Stimulated activated naive CD4-positive, alpha-beta T cell (primary cell): ENCODE data around the gene SLIT1.

Experiments
- DNase-seq, 6 experiments: peaks; one replicate each; lab custom pipeline; 2025; lab: John Stamatoyannopoulos, UW

SLIT1 gene

DNA sequence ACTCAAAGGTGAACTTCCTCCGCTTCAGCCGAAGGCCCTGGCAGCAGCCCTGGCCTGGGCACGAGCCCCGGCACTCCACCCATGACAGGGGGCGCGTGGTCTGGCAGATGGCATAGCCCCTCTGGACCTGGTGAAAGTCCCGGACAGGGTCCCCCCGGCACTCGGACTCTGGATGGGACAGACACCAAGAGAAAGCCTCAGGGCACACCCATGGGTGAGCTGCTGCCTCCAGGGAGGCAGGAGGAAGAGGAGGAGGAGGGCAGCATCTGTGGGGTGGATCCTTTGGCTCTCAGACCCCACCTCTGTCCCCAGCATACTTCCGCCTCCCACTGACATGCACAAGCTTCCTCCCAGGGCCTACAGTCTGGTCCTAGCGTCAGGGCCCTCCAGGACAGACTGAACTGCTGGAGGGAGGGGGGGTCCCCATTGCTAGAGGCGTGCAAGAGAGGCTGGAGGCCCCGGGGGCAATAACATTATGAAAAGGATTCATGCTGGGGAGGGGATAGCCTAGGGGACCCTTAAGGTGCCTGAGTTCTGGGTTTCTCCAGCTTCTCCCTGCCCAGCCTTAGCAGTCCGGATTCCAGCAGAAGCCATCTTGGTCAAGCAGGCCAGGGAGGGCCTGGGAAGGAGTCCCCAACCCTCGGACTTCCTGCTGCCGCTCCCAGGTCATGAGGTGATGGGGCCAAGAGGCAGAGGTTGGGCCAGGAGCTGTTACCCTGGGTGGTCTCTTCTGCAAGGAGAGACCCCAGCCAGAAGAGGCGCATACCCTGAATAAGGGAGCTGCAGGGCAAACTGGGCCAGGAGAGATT, 184.4 kb downstream of the SLIT1 start:
- DNase-seq = no peak

- DNase-seq = no peak
Observed at GRCh38 chr10:97000487-97001182, 185.1 kb downstream of the SLIT1 start.

- DNase-seq = no peak
Observed at GRCh38 chr10:96999987-97000386, 185.8 kb downstream of the SLIT1 start.

DNA sequence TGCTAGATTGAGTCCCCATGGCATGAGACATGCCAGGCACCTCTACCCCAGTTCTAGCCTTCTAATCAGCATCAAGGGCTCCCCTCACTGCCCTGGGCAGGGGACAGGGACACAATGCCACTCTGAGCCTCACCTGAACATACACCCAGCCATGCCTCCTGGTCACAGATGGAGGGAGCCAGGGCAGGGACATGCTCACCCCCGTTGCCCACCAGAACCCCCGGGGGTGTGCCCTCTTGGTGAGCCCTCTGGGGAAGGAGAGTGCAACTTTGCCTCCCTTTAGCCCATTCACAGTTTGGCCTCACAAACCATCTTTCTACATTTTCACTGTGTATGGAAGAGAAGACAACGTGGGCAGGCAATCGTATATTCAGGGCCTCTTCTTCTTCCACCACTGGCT, 186.4 kb downstream of the SLIT1 start:
- no peak for DNase-seq

GRCh38 chr10:96998329-96998888, 187.3 kb downstream of the SLIT1 start:
- no peak for DNase-seq

DNA sequence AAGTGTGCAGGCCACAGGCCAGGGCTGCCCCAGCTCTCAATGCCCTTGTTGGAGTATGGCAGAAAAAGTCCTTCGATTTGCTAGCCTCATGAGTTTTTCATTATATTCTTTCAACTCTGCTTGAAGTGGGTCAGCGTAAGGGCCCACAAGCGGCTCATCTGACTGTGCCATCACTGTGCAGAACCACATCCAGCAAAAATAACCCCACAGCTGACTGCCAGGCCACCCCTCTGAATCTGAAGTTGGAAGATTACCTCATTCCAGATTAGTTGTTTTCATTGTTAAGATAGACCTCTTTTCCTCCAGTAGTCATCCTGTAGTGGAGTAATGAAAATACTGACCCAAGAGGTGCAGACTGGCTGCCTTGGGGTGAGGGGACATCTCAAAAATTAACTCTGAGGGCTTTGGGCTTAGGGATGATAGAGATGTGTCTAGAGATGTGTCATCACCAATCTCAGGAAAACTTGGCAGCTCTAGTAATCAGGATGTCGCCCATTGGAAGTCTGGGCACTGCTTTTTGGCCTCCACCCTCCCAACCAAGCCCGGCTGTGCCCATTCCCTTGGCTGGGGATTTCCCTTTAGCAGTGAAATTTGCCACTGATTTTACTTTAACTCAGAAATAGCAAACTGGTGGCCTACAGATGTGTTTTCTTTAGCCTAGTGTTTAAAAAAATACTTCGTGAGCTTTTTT, 189.3 kb downstream of the SLIT1 start:
- DNase-seq = no peak

DNA sequence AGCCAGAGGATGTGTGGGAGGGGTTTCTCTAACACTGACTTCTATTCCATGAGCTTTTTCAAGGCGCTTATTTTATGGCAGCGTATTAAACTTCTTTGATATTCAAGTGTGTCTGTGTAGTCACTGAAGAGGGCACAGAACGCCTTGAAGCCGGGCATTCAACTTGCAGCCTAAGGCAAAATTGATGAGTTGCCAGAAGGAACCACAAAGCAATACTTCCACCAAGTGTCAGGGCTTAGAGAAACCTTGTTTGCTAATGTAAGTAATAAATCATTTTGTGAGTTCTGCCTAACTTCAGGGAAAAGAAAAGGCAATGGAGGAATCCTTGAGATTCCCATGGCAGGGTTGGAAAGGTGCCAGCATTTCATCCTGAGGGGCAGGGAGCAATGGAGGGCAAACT, 189.9 kb downstream of the SLIT1 start:
- no peak for DNase-seq

DNA sequence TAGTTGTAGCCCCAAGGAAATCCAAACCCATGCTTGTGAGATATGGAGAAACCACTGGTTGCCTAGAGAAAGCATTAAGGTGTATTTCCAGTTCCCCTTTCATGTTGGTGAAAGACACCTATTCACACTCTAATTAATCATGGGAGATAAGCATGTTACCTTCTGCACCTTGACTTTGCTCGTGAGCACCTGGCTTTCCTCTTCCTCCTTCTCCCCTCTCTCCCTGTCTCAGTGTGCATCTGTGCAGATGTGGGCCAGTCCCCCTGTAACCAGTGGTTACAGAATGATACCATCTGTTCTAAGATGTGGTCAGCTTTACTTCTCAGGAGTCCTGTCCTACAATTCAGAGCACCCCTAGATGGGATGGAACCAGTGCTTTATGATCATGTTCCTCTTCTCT, 193.0 kb downstream of the SLIT1 start:
- DNase-seq = no peak

- DNase-seq = no peak
Observed at GRCh38 chr10:96991313-96991841, 194.4 kb downstream of the SLIT1 start.

DNA sequence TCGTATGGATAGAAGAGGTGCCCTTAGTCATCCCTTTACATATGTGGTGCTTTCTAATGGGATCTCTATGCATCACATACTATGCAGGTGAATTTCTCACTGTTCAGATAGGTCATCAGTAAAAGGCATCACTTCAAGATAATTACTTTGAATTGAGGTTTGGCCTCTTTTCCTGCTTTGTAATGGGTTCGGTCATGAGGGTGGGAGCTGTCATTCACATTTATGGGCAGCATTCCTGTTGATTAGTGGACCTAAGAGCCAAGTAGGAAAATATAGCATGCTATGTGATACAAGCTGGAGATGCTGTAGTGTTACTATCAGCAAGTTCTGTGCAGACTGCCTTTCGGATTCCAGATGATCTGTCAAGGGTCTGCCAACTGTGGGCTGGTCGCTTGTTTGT, 197.3 kb downstream of the SLIT1 start:
- DNase-seq = no peak

DNA sequence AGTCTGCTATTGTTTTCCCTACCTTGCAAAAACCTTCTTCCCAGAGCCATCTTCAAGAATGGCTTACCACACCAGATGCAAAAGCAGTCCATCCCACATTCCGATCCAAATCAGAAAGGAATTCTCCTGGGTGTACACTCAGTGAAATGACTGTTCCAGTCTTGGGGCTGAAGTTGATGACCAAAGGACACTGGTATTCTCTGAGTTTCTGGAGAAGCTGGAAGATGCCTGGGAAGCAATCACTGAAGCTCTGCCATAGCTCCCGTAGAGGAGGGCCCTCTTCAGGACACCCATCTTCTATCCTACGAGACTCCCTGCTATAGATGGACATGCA, 197.9 kb downstream of the SLIT1 start:
- DNase-seq = no peak

GRCh38 chr10:96987141-96987841, 198.5 kb downstream of the SLIT1 start:
- no peak for DNase-seq

GRCh38 chr10:96986200-96986856, 199.4 kb downstream of the SLIT1 start:
- DNase-seq = no peak

DNA sequence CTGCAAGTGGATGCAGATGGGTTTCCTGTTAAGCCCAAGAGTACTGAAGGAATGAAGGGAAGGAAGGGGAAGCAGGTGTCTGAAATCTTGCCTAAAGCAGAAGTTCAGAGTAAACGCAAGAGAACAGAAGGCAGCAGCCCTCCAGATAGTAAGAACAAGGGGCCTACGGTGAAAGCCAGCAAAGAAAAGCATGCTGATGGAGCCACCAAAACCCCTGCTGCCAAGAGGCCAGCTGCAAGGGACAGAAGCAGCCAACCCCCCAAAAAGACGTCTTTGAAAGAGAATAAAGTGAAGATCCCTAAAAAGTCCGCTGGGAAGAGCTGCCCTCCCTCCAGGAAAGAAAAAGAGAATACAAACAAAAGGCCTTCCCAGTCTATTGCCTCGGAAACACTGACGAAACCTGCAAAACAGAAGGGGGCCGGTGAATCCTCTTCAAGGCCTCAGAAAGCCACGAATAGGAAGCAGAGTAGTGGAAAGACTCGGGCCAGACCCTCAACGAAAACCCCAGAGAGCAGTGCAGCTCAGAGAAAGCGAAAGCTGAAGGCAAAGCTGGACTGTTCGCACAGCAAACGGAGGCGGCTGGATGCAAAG, 201.1 kb downstream of the SLIT1 start:
- no peak for DNase-seq

GRCh38 chr10:96982149-96982930, 203.4 kb downstream of the SLIT1 start:
- DNase-seq = no peak

GRCh38 chr10:96978621-96979154, 207.1 kb downstream of the SLIT1 start:
- DNase-seq = no peak

DNA sequence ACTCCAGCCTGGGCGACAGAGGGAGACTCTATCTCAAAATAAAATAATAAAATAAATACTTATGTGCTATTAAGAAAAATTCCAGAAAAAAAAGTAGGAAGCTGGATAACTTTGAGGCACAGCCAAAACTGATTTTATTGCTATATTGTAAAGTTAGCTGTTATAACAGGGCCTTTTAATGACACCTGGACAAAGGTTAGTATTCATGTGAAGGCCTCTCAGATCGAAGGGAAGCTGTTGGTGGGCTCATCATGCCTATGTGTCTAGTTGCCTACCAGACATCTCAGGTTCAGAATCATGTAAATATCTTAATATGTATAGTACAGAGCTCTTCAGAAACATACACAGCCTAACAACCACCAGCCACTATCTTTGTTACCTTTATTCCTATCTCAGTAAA, 210.6 kb downstream of the SLIT1 start:
- no peak for DNase-seq

DNA sequence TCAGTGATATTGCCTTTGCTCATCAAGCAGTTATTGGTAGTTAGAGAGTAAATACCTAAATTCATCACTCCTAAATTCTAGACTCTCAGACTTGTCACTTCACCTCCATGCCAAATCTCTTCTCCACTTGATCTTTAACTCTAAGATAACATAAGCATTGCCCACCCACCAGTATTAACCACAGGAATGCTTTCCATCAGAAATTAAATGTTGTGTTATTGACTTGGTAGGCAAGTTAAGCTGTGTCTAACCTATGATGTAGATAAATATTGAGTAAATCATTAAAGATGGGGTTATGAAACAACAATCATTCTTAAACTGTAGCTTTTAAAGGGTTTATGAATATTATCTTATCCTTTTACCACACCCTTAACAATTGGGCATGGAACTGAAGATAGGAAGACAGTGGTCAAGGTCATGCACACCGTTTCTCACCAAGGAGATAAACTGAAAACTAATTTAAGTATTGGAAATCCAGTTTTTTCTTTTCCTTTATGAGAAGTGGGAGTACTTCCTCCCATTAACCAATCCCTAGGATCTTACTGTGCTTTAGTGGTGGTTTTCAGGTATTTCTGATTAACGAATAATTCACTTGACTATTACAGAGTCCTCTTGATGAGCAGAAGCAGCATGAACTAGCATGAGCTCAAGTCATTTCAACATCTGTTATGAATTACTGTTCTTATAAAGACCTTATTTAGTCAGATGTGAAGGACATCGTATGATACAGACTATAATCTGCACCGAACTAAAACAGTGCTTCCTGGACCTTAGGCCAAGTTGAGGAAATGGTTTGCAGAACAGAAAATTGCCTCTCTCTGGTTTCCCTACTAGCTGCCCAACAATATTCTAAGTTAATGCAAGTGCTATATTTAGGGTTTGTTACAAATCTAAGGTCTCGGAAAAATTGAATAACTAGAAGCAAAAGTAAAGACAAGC, 211.7 kb downstream of the SLIT1 start:
- no peak for DNase-seq

DNA sequence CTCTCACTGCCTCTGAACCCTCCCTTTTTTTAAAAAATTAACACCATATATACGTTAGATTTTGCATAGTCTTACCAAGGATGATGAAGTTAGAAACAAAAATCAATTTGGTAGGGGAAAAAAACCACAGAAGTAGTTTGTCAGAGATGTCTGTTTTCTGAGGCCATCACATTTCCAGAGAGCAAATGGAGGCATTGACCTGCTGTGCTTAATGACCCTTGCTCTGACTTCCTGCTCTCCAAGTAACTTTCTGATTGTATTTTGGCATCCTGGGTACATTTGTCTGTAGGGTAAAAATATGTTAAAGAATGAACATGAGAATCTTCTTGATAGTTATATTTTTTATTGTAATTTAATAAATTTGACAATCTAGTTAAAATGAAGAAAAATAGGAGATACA, 213.5 kb downstream of the SLIT1 start:
- no peak for DNase-seq
